Spinal cord (tissue), 10 donors: ENCODE results near the gene COLEC11. TPM values are rescaled to one million over a fixed set of nuclear protein-coding genes. Genes with fewer than 3 reads are reported as not detected.
A peak's percentile ranks its signal among the peaks of the same experiment; 100 is the strongest.

Experiments
- DNase-seq, 6 donors: peaks; one replicate each; pipeline versions ENCODE4 v3.0.0 to v3.0.0-alpha.2; 2013 to 2015; ENCODE audit warnings: low spot score in 6 of 6, low read depth in 4 of 6
- H3K27ac ChIP-seq: one replicate; pipeline ENCODE4 v1.5.1; 2013; ENCODE audit warnings: low read depth, low read length, control low read depth
- H3K27me3 ChIP-seq: one replicate; pipeline ENCODE4 v1.6.1; 2013; ENCODE audit warnings: low read length; ENCODE audit not compliant: control insufficient read depth, insufficient read depth
- H3K36me3 ChIP-seq: one replicate; pipeline ENCODE4 v1.6.1; 2013; ENCODE audit warnings: low read length; ENCODE audit not compliant: control insufficient read depth, insufficient read depth
- H3K4me1 ChIP-seq: one replicate; pipeline ENCODE4 v1.6.1; 2013; ENCODE audit warnings: low read length; ENCODE audit not compliant: control insufficient read depth, insufficient read depth
- H3K4me3 ChIP-seq: one replicate; pipeline ENCODE4 v1.5.1; 2013; ENCODE audit warnings: low read depth, low read length, control low read depth
- H3K9me3 ChIP-seq: one replicate; pipeline ENCODE4 v1.6.1; 2013; ENCODE audit warnings: low read length; ENCODE audit not compliant: control insufficient read depth, insufficient read depth
- WGBS: methylation state at CpG from one replicate; pipeline ENCODE4 v1.1.5; 2013; ENCODE audit warnings: missing lambda C conversion rate; ENCODE audit not compliant: insufficient coverage; 5-methylcytosine and 5-hydroxymethylcytosine counted together
- polyA plus RNA-seq, 2 donors: library from polyadenylated mRNA; unstranded; fragments of 120-200 nt; gene quantifications; one replicate each; pipeline ENCODE4 v1.2.1, GENCODE V29; 2013; ENCODE audit not compliant: insufficient read length in 2 of 2
- total RNA-seq, 2 donors: library from RNA; depleted of rRNA in 1 of 2; stranded (reverse); fragments of 120-200 nt in 1 of 2; fragments of >200 nt in 1 of 2; gene quantifications; one replicate each; pipeline versions ENCODE4 v1.2.3 to v1.2.4, GENCODE V29; 2013 to 2014
- donor health status: healthy.

COLEC11 gene
- total and polyA plus RNA-seq, 4 donors: 1.1 to 31.1 (median 1.7) TPM

- H3K27me3 ChIP-seq: no peaks in the 10 kb centered on the region
Measured at GRCh38 chr2:3647831-3648651, 53.1 kb downstream of the COLEC11 start.

GRCh38 chr2:3648652-3649177, 53.8 kb downstream of the COLEC11 start:
- WGBS: 96% methylated on average over 18 of the region's 20 CpGs
- DNase-seq: no peak
- no peaks in the 10 kb centered on the region for H3K9me3 ChIP-seq
- H3K4me3 ChIP-seq: no peak overlapping the region
- no peaks in the 10 kb centered on the region for H3K27me3 ChIP-seq
- peaks cover 39% of the 10 kb centered on the region for H3K4me1 ChIP-seq
- H3K36me3 ChIP-seq: peaks cover 3% of the 10 kb centered on the region
- no peak overlapping the region for H3K27ac ChIP-seq

More at GRCh38 chr2:3647831-3648651, 53.1 kb downstream of the COLEC11 start:
- Histone ChIP-seq H3K4me3 (no peak overlapping the region), H3K36me3 (peaks cover 4% of the 10 kb centered on the region), H3K27ac (no peak overlapping the region), H3K9me3 (no peaks in the 10 kb centered on the region), H3K4me1 (peaks cover 39% of the 10 kb centered on the region)
- WGBS: 90% methylated on average over 11 of the region's 14 CpGs
- peak in 1 of 6 donors; percentile 42 for DNase-seq

GRCh38 chr2:3649581-3649980, 54.7 kb downstream of the COLEC11 start:
- 86% methylated on average over 16 of the region's 16 CpGs for WGBS
- Histone ChIP-seq H3K9me3 (no peaks in the 10 kb centered on the region), H3K4me1 (peaks cover 46% of the 10 kb centered on the region), H3K36me3 (peaks cover 2% of the 10 kb centered on the region), H3K27me3 (no peaks in the 10 kb centered on the region), H3K4me3 (no peak overlapping the region), H3K27ac (no peak overlapping the region)
- no peak for DNase-seq

- 77% methylated on average over 14 of the region's 20 CpGs for WGBS
- Histone ChIP-seq H3K36me3 (peaks cover 2% of the 10 kb centered on the region), H3K4me3 (no peak overlapping the region), H3K27ac (peak overlapping the region; percentile 17), H3K4me1 (peaks cover 54% of the 10 kb centered on the region), H3K9me3 (no peaks in the 10 kb centered on the region), H3K27me3 (no peaks in the 10 kb centered on the region)
- DNase-seq: no peak
Measured at GRCh38 chr2:3650140-3650920, 55.4 kb downstream of the COLEC11 start.

DNA sequence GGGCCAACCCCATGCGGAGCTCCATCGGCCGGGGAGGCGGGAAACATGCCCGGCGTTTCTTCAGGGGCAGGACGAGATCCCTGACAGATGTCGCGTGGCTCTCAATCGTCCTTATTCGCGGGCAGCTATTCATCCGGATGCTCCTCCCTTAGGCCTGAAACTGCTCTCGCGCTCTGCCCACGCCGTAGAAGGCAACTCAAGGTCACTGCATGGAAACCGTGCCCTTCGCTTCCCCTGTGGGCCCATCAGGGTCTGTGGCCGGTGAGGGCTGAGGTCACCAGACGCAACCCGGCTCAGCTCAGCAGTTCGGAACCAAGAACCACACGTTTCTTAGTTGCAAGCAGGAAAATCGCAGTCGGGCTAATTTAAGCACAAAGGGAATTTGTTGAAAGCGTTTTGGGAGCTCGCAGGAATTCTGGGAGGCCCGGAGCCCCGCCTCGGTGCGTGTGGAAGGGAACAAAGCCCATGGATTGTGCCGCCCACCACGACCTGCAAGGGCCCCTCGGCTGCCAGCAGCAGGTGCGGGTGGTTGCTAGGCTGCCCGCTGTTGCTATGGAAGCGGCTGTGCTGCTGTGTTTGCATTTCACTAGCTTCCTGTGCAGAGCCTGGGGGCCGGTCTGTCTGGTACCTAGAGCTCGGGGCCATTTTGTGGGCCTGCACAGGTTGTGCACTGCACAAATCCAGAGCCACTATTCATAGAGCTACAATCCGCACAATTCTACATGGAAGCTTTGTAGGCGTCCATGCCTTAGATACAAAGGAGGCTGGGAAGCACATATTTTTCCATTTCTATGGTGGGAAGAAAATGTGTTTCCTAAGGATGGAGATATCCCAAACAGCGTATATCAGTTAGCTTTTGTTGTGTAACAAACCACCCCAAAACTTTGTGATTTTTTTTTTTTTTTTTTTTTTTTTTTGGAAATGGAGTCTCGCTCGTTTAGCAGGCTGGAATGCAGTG, 57.1 kb downstream of the COLEC11 start:
- DNase-seq: peak; percentile 64 to 98 (median 74)
- Histone ChIP-seq H3K9me3 (no peaks in the 10 kb centered on the region), H3K36me3 (peaks cover 2% of the 10 kb centered on the region), H3K4me3 (peak overlapping the region; percentile 35), H3K27ac (peak overlapping the region; percentile 89), H3K4me1 (peaks cover 70% of the 10 kb centered on the region), H3K27me3 (no peaks in the 10 kb centered on the region)
- 2% methylated on average over 39 of the region's 45 CpGs for WGBS

DNA sequence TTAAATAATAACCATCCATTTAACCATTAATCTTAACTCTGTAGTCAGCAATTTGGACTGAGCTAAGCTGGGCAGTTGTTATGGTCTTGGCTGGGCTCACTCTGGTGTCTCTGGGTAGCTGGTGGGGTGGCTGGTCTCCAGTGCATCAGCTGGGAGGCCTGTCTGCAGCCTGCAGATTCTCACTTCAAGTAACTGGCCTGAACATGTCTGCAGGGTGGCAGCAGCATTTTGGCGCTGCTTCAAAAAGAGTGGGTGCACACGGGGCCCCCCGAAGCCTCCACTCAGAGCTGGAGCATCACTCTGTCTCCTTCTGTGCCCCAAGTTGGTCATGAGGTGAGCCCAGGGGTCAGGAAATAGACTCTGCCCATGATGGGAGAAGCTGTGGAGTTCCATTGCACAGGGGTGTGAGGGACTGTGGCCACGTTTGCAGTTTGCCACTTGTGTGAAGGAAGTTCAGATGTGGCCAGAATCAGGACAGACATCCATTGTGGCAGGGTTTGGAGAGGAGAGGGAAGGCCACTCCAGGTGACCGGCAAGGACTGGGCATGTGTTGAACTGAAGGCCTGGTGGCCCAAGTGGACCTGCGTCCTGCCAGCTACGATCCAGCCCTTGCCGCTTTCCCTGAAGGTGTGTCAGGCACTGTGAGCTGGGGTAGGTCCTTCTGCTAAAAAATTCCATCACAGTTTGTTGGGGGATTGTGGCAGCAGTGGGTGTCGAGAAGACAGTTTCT, 58.1 kb downstream of the COLEC11 start:
- Histone ChIP-seq H3K4me3 (no peak overlapping the region), H3K4me1 (peaks cover 81% of the 10 kb centered on the region), H3K27me3 (no peaks in the 10 kb centered on the region), H3K36me3 (peaks cover 2% of the 10 kb centered on the region), H3K9me3 (no peaks in the 10 kb centered on the region), H3K27ac (no peak overlapping the region)
- 95% methylated on average over 8 of the region's 9 CpGs for WGBS
- no peak for DNase-seq

GRCh38 chr2:3654011-3654410, 59.1 kb downstream of the COLEC11 start:
- no peaks in the 10 kb centered on the region for H3K36me3 ChIP-seq
- H3K9me3 ChIP-seq: no peaks in the 10 kb centered on the region
- H3K27ac ChIP-seq: no peak overlapping the region
- H3K4me3 ChIP-seq: no peak overlapping the region
- no peaks in the 10 kb centered on the region for H3K27me3 ChIP-seq
- H3K4me1 ChIP-seq: peaks cover 81% of the 10 kb centered on the region
- no peak for DNase-seq
- 92% methylated on average over 10 of the region's 10 CpGs for WGBS

DNA sequence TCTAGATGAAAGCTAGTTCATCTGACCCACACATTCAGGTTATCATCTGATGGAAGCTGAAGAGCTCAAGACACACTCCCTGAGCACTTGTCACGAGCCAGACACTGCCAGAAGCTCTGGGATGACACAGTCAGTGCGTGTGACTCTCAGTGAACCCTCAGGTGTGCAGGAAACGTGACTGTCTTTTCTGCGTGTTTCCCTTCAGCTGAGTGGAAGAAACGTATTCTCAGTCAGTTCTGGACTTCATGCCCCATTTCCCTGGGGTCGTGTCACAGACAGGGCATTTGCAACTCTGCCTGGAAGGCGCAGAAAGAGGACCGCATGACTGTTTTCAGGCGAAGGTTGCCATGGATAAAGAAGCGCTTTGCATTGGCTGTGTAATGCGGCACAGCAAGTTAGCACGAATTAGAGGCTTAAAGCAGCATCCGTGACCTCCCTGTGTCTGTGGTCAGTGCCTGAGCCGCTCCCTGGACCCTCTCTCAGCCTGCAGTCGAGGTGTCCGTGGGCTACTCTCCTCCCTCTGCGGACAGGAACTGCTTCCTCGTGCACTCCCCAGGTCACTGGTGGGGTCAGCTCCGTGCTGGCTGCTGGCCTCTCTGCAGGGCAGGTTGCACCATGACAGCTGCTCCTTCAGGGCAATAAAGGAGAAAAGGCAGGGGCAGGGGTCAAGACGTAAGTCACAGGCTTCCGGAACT, 59.8 kb downstream of the COLEC11 start:
- WGBS: 57% methylated on average over 21 of the region's 21 CpGs
- peaks cover 83% of the 10 kb centered on the region for H3K4me1 ChIP-seq
- H3K9me3 ChIP-seq: no peaks in the 10 kb centered on the region
- DNase-seq: peak in 1 of 6 donors; percentile 67
- no peaks in the 10 kb centered on the region for H3K27me3 ChIP-seq
- no peak overlapping the region for H3K27ac ChIP-seq
- H3K36me3 ChIP-seq: no peaks in the 10 kb centered on the region
- H3K4me3 ChIP-seq: no peak overlapping the region
